ENCODE measurements around the gene TNFSF8.

TNFSF8 gene

GRCh38 chr9:114957558-114957957 is 27.2 kb upstream of the TNFSF8 start:
- no peaks in the 10 kb centered on the region for H3K9me3 ChIP-seq (ENCODE audit: control insufficient read depth, insufficient read depth, low read depth, low read length)
- H3K4me1 ChIP-seq (ENCODE audit: control insufficient read depth, insufficient read depth, low read length), result no peaks in the 10 kb centered on the region
- ChIA-PET CTCF (interaction anchor here (0.8 kb wide), 1 partner anchor 217 kb away, joined by 3 read pairs; no protein-coding TSS in a partner anchor), POLR2A (interaction anchor here (0.6 kb wide), 1 partner anchor 20 kb away, joined by 3 read pairs; no protein-coding TSS in a partner anchor)
- no peak overlapping the region for H3K4me3 ChIP-seq (ENCODE audit: low read depth, low read length)
- H3K36me3 ChIP-seq (ENCODE audit: control insufficient read depth in 2 of 2, insufficient read depth in 1 of 2, low read length in 2 of 2), result no peaks in the 10 kb centered on the region
- no peak overlapping the region for H3K27ac ChIP-seq (ENCODE audit: extremely low read depth, low read depth, low read length)
- TF ChIP-seq ZFP69B (tag by site-specific recombination; IDR thresholded peaks at IDR 0.05) (no peak), ZNF701 (tag by site-specific recombination; IDR thresholded peaks at IDR 0.05) (no peak), ZNF18 (tag by site-specific recombination; IDR thresholded peaks at IDR 0.05) (no peak), ZNF621 (tag by site-specific recombination; IDR thresholded peaks at IDR 0.05) (no peak), ZSCAN23 (tag by site-specific recombination; IDR thresholded peaks at IDR 0.05) (no peak), ZXDB (tag by site-specific recombination; IDR thresholded peaks at IDR 0.05) (no peak), ZNF629 (tag by site-specific recombination; IDR thresholded peaks at IDR 0.05) (no peak), ZFP37 (tag by site-specific recombination; IDR thresholded peaks at IDR 0.05) (no peak), KLF1 (tag by site-specific recombination; IDR thresholded peaks at IDR 0.05) (no peak), HOXA7 (CRISPR knock-in tag; IDR thresholded peaks at IDR 0.05; ENCODE audit: borderline replicate concordance) (no peak), ZNF529 (tag by site-specific recombination; IDR thresholded peaks at IDR 0.05; ENCODE audit: insufficient replicate concordance) (no peak), ZNF302 (tag by site-specific recombination; IDR thresholded peaks at IDR 0.05; ENCODE audit: low read depth) (no peak), PRDM10 (tag by site-specific recombination; IDR thresholded peaks at IDR 0.05) (no peak), ZNF660 (tag by site-specific recombination; IDR thresholded peaks at IDR 0.05) (no peak), ZNF350 (tag by site-specific recombination; IDR thresholded peaks at IDR 0.05) (no peak), HOXC10 (CRISPR knock-in tag; IDR thresholded peaks at IDR 0.05) (no peak), ZBTB26 (tag by site-specific recombination; optimal IDR thresholded peaks at IDR 0.05) (no peak), PBX3 (CRISPR knock-in tag; IDR thresholded peaks at IDR 0.05) (no peak), ZNF530 (tag by site-specific recombination; IDR thresholded peaks at IDR 0.05; ENCODE audit: low read depth) (no peak)
